Measurements from ENCODE around the gene CLDN11.

Gene CLDN11

DNA sequence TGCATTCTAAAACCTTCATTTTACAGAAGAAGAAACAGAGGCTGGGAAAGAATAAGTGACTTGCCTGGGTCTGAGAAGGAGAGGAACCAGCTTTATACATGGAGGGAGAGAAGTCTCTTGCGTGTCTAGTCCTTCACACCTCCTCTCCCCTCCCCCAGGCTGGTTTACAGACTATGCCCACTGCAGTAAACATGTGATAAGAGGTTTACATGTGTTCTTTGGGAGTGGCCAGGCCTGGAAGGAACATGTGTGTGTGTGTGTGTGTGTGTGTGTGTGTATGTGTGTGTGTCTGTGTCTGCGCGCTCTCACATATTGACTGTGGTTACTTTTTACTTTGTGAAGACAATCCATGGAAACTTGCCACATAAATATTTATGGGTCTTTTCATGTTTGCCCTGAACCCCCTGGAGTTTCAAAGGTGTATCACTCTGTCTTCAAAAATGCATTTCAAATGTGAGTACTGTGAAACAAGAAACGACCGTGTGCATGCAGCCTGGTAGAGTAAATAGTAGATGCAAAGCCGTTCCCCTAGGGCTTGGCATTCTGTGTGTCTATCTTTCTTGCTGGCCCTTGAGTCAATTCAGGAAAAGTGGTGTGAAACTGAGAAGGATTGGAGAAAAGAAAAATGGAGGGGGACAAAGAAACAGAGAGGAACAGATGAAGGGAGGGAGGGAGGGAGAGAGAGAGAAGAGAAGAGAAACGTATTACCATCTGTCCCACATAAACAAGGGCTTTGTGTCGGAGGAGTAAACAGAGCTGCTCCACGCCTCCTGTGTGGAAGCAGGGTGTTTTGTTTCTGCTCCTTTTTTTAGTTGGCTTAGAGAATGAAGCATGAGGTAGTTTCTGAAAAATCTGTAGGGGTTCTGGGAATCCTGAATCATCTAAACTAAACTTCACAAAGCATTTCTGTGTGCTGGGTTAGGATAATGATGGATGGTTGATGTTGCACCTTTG lies 51.7 kb downstream of the CLDN11 start:
- no peaks in the 10 kb centered on the region for H3K36me3 Mint-ChIP-seq (ENCODE audit: low read depth)
- H3K4me1 Mint-ChIP-seq (ENCODE audit: low read depth), result no peaks in the 10 kb centered on the region
- no peaks in the 10 kb centered on the region for H3K9me3 Mint-ChIP-seq
- H3K4me3 Mint-ChIP-seq, result no peak overlapping the region
- H3K27ac Mint-ChIP-seq, result no peak overlapping the region
- H3K27me3 Mint-ChIP-seq (ENCODE audit: low read depth), result peaks cover 15% of the 10 kb centered on the region

DNA sequence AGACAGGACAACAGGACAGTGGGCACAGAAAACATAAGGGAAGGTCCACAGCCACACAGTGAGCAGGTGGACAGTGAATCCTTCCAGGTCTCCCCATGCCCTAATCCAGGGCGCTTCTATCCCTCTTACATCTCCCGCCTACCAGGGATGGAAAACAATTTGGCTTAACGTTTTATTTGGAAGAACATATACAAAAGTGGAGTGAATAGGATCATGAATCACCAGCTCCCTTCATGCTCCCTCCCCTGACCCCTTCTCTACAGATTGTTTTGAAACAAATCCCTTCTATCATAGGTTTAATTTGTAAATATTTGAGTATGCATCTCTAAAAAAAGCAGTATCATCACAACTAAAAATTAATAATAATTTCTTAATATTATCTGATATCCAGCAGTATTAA lies 52.5 kb downstream of the CLDN11 start:
- Mint-ChIP-seq H3K4me3 (no peak overlapping the region), H3K4me1 (ENCODE audit: low read depth) (no peaks in the 10 kb centered on the region), H3K27me3 (ENCODE audit: low read depth) (peaks cover 15% of the 10 kb centered on the region)

DNA sequence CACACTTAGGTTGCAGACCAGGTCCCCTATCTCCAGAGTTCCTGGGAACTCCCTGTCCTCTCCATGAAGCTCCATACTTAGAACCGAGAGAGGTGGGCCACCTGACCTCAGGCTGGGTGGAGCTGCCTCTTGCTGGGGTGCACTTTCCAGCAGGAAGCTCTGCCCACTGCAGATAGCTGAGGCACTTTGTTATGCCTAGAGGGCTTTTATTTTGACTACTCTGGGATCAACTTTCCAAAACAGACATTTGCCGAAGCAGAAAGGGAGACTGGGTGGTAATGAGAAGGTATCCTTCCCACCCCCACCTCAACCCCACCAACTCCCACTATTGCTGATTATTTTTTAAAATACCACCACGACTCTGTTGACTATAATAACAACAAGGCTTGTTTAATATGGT lies 54.7 kb downstream of the CLDN11 start:
- Mint-ChIP-seq H3K4me3 (no peak overlapping the region), H3K27me3 (ENCODE audit: low read depth) (peaks cover 15% of the 10 kb centered on the region), H3K27ac (no peak overlapping the region), H3K4me1 (ENCODE audit: low read depth) (no peaks in the 10 kb centered on the region), H3K9me3 (no peaks in the 10 kb centered on the region), H3K36me3 (ENCODE audit: low read depth) (no peaks in the 10 kb centered on the region)

More for the DNA sequence above, 52.5 kb downstream of the CLDN11 start:
- H3K36me3 Mint-ChIP-seq (ENCODE audit: low read depth), result no peaks in the 10 kb centered on the region
- H3K27ac Mint-ChIP-seq, result no peak overlapping the region
- H3K9me3 Mint-ChIP-seq, result no peaks in the 10 kb centered on the region

DNA sequence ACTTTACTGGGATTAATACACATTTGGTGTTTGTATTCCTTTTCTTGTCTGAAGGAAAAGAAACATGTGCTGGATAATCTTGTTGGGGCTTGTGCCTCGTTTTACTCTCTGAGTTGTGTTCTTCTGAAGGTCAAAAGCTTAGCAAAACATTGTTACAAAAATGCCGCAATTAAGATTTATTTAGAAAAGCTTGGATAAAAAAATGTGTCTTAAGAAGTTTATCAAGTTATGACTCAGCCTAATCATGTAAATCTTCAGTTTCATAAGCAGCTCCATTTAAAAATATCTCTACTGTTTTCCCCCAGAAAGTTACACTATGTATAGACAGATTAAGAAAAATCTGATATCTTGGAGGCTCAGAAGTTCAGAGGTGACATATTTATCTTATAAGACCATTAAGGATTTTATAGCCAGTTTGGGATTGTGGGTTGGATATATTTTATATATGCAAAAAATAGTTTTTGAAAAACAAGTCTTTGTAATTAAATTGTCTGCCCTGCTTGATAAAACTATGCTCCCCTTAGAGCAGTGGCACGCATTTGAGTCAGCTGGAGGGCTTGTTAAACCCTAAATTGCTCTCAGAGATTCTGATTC lies 56.5 kb downstream of the CLDN11 start:
- Mint-ChIP-seq H3K27ac (no peak overlapping the region), H3K36me3 (ENCODE audit: low read depth) (no peaks in the 10 kb centered on the region), H3K9me3 (no peaks in the 10 kb centered on the region), H3K4me1 (ENCODE audit: low read depth) (no peaks in the 10 kb centered on the region), H3K27me3 (ENCODE audit: low read depth) (peaks cover 18% of the 10 kb centered on the region), H3K4me3 (no peak overlapping the region)

DNA sequence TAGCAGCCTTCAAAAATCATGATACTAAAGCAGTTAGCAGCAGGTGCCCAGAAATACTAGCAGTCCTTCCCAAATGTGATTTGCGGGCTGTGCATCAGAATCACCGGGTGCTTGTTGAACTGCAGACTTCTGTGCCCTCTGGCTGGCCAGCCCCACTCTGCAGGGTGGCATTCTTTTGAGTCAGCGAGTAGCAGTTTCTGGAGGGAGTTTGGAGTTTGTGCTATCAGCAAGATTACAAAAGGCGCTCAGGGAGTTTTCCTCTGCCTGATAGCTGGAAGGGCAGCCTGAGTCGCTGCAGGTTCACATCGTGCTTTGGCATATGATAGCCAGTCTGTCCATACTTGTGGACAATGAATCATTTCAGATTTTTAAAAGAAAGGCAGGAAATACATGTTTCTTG lies 57.6 kb downstream of the CLDN11 start:
- Mint-ChIP-seq H3K36me3 (ENCODE audit: low read depth) (no peaks in the 10 kb centered on the region), H3K4me1 (ENCODE audit: low read depth) (no peaks in the 10 kb centered on the region), H3K4me3 (no peak overlapping the region), H3K9me3 (no peaks in the 10 kb centered on the region), H3K27ac (no peak overlapping the region), H3K27me3 (ENCODE audit: low read depth) (peaks cover 18% of the 10 kb centered on the region)

DNA sequence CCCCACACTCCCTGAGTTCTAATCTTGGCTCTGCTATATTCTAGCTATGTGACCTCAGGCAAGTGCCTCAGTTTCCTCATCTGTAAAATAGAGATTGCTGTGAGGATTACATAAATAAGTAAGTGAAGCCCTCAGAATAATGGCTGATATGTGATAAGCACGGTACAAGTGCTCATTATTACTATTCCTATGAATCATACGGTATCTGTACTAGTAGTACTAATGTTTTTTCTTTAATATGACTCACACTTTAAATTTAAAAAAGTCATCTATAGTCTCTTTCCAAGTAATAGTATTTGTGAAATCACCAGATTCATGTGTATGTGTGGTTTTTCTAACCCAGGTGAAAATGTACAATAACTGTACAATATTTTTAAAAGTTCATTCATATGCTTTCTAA lies 58.7 kb downstream of the CLDN11 start:
- Mint-ChIP-seq H3K4me1 (ENCODE audit: low read depth) (no peaks in the 10 kb centered on the region), H3K27ac (no peak overlapping the region), H3K27me3 (ENCODE audit: low read depth) (peaks cover 18% of the 10 kb centered on the region), H3K4me3 (no peak overlapping the region), H3K36me3 (ENCODE audit: low read depth) (no peaks in the 10 kb centered on the region), H3K9me3 (no peaks in the 10 kb centered on the region)

DNA sequence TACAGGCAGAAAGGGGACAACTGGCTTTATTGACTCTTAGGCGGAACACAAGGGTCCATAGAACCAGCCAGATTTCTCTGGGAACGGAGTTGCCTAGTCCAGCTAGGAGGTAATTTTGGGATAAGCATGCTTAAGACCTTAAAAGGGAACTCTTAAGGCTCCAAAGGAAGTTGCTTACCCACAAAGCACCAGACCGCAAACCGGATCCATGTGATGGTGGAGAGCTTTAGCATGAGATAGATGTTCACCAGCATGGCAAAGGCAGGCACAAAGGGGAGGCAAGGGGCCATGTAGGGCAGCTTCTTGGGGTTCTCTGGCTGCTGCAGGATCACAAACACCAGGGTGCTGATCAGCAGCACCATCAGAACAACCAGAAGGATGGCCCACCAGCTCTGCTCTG lies 61.4 kb downstream of the CLDN11 start:
- H3K27ac Mint-ChIP-seq, result no peak overlapping the region
- H3K36me3 Mint-ChIP-seq (ENCODE audit: low read depth), result no peaks in the 10 kb centered on the region
- no peaks in the 10 kb centered on the region for H3K4me1 Mint-ChIP-seq (ENCODE audit: low read depth)
- H3K27me3 Mint-ChIP-seq (ENCODE audit: low read depth), result peaks cover 3% of the 10 kb centered on the region
- H3K9me3 Mint-ChIP-seq, result no peaks in the 10 kb centered on the region
- H3K4me3 Mint-ChIP-seq, result no peak overlapping the region

DNA sequence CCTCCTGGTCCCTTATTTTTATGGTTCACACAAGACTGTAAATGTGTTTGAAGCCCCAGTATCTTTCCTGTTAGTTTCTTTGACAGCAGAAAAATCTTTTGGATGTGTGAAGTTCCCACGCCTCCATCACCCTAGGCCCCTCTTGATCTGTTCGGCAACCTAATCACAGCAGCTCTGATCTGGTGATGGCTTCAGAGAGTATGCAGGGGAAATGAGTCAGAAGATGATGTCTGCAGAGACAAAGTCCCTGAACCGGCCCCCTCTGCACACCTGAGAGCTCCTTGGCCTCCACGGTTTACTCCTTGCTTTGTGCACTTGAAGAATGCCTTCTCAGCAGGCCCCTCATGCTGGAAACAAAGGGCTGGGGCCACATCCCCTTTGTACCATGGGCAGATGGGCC lies 63.5 kb downstream of the CLDN11 start:
- Mint-ChIP-seq H3K9me3 (no peaks in the 10 kb centered on the region), H3K27me3 (ENCODE audit: low read depth) (peaks cover 3% of the 10 kb centered on the region), H3K27ac (no peak overlapping the region), H3K4me1 (ENCODE audit: low read depth) (no peaks in the 10 kb centered on the region), H3K4me3 (no peak overlapping the region), H3K36me3 (ENCODE audit: low read depth) (no peaks in the 10 kb centered on the region)

DNA sequence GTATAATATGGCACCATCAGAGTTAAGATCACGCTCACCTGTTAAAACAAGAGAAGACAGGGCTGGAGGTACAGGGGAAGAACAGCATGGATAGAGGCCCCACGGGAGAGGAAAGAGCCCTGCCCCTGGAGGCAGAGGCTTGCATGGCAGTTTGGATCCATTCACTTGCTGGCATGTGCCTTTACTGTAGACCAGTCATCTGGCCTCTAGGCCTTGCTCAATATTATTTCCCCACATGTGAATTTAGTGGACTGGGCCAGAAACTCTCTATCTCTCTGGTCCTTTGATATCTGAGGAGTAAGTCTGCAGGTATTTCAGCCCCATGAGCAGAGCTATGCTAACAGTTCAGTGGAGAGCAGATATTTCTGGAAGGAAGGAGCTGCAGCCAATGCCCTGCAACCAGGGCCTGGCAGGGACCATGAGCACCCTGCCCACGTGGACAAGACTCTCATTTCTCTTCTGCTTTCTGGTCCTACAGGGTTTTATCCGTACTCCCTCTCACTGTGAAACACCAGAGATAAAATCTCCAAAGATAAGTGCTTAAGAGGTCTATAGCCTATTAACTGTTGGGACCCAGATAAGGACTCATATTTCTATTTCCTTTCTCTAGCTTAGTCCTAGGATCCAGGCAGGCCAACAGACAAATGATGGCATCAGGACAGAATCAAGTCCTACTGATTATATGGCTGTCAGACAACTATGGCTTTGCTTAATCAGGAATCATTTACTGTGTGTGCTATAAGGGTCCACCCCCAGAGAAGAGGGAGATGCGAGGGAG lies 65.0 kb downstream of the CLDN11 start:
- Mint-ChIP-seq H3K36me3 (ENCODE audit: low read depth) (no peaks in the 10 kb centered on the region), H3K27me3 (ENCODE audit: low read depth) (peaks cover 7% of the 10 kb centered on the region)

More for the DNA sequence above, 65.0 kb downstream of the CLDN11 start:
- H3K4me1 Mint-ChIP-seq (ENCODE audit: low read depth), result no peaks in the 10 kb centered on the region
- H3K4me3 Mint-ChIP-seq, result no peak overlapping the region
- no peaks in the 10 kb centered on the region for H3K9me3 Mint-ChIP-seq
- H3K27ac Mint-ChIP-seq, result no peak overlapping the region
